Measurements from ENCODE around the gene TCEAL4.
"Not testable (repeated sequence)": the region's sequence is repeated elsewhere in the genome, so short reads cannot be mapped to it uniquely, and the experiment has no call there.

The TCEAL4 gene

DNA sequence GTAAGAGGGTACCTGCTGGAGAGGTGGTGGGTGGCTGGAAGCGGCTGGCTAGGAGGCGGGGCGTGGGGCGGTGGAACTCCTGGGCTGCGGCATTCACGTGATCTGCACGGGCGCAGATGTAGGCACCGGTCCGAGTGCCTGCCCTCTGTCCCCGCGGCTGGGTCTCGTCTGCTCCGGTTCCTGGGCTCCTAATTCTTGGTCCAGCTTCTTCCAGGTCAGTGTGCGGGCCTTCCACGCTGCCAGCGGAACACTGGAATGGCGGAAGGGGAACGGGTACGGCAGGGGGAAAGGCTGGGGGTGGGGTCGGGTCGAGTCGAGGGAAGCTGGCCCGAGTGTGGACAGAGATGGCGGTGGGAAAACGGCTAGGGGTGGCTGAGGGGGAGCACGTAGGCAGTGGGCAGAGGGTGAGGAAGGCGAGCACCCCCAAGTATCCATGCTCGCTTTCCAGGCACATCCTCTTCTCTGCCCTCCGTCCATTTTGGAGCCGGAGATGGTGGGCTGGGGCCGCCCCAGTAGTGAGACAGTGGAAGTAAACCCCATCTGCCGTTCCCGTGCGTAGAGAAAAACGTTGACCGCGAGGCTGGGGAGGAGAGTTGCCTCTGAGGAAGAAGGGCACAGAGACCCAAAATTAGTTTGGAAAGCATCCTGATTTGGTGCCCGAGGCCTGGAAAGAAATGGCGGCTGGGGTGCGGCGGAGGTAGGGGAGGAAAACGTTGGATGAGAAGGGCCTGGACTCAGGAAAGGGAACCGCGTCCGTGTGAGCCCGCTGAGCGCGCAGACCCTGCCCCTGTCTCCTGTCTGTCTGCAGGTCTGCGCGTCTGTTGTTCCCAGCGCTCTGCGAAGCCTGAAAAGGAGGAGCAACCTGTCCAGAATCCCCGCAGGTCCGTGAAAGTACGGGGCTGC is at the start of gene TCEAL4:
TCEAL4 (plus strand) TSS at position 105 of the 903 bp plus-strand sequence. CDS start 1,161 bp downstream, outside the sequence.
- DNase-seq = peak; percentile 73

DNA sequence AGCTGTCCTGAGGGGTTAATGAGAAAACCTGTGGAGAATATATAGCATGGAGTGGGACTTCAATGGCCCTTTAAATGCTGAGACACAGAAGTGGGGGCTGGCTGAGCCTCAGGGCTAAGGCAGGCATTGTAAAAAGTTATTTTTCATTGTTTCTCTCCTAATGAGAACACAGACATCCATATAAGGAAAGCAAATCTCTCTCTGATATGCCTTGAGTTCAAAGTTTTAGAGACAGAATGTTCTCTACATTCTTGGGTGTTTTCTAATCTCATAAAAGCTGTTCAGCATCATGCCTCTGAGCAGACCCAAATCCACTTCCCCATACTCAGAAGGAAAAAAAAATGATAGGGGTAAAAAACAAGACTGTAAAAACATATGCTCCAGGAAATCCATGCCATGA is 49.2 kb upstream of the TCEAL4 start:
- DNase-seq = no peak

DNA sequence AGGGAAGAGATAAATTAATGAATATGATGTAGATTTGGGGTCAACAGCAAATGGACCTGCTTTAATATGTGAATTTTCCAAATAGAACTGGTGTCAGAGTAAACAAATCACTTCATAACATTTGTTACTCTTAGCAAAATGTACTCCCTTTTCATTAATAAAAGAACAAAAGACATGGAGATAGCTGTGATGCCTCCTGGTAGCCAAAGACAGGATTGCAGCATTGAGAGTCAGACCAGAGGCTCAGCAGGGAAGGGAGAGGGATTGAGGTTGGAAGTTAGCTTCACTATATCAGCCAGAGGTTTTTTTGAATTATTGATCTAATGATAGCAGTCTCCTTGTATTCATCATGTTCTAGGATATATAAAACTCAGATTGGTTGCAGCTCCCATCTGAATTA is 48.6 kb upstream of the TCEAL4 start:
- DNase-seq = no peak

DNA sequence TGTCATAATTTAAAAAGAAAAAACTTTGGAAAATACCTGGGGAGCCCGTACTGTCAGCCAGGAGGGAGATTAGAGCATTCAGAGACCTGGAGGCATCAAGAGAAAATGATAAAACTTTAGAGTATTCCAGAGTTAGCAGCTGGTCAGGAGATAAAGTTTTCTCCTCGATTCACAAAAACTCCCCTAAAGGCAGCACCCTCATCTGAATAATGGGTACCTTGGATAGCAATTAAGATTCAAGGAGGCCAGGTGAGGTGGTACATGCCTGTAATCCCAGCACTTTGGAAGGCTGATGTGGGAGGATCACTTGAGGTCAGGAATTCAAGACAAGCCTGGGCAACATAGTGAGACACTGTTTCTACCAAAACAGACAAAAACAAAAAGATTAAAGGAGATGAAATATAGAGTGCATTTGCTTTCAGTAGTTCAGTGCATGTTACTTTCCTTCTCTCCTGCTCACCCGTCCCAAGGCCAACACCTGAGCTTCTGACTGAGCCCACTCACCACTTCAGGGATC is 47.4 kb upstream of the TCEAL4 start:
- DNase-seq = no peak

DNA sequence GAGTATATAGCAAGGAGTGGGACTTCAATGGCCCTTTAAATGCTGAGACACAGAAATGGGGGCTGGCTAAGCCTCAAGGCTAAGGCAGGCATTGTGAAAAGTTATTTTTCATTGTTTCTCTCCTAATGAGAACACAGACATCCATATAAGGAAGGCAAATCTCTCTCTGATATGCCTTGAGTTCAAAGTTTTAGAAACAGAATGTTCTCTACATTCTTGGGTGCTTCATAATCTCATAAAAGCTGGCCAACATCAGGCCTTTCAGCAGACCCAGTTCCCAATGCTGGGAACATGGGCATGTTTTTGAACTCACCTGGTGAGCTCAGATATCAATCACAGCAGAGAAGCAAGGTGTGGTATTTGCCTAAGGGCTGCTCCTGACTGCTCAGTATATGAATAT is 46.6 kb upstream of the TCEAL4 start:
- no peak for DNase-seq

DNA sequence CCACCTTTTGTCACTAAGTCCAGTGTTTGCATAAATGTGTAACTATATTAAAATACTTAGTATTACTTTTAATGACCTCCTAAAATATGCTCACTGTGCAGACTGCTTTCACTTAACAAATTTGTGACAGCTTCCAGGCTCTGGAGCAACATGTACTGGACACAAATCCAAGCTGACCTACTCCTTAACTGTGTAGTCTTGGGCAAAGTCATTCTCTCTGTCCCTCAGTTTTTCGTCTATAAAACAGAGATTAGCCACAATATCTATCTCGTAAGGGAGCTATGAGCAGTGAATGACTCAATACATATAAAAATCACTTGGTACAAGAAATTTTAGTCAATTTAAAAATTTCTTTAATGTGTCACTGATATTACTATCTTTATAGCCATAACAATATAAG is 45.6 kb upstream of the TCEAL4 start:
- no peak for DNase-seq

DNA sequence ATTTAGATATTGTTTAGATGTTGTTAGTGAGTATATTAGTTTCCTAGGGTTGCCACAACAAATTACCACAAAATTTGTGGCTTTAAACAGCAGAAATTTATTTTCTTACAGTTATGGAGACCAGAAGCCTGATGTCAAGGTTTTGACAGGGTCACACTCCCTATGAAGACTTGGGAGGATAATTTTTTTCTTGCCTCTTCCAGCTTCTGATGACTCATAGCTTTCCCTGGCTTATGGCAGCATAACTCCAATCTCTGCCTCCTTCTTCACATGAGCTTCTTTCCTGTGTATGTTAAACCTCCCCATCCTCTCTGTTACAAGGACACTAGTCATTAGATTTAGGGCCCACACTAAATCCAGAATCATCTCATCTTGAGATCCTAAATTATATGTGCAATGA is 45.2 kb upstream of the TCEAL4 start:
- no peak for DNase-seq

DNA sequence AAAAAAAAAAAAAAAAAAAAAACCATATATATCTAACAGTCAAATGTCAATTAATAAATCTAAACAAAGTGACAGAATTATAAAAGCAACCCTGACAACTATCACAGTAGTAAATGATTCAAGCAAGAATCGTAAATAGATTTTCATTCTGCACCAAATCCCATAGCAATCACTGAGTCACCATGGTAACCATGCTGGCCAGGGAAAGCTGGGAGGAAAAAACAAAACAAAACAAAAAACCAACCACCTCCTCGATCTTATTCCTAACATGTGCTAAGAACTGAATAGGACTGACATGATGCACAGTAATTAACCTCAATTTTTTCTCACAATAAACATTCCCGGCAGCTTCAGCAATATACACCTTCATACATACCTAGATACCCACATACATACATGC is 35.4 kb upstream of the TCEAL4 start:
- DNase-seq = no peak

DNA sequence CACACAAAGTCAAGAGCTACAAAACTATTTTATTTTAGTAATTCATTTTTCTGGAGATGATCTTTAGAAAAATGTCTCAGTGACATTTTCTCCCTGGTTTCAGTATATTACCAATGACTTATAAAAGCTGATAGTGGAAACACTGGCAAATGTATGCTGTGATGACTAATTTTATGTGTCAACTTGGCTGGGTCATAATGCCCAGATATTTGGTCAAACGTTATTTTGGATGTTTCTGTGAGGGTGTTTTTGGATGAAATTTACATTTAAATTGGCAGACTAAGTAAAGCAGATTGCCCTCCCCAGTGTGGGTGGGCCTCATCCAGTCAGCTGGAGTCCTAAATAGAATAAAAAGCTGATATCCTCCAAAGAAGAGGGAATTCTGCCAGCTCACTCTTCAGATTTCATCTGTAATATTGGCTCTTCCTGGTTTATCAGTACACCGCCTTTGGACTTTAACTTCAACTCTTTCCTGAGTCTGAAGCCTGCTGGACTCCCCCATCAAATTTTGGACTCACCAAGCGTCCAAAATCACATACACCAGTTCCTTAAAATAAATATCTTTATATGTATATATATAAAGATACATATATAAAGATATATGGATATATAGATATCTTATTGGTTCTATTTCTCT is 34.8 kb upstream of the TCEAL4 start:
- no peak for DNase-seq

DNA sequence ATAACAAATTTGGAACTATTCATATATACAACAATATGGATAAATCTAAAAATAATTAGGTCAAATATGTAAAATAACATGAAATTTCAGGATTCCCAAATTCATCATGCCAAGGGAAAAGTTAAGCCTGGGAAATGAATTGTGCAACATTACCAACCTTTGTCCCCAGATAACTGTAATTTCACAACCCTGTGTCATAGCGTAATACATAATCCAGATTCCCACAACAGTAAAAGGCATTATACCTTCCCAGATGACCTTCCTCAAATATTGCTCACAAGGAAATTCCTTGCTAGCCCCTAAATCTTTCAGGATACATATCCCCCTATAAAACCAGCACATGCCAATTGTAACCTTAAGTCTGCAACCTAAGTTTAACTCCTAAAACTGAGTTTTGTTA is 33.1 kb upstream of the TCEAL4 start:
- no peak for DNase-seq

DNA sequence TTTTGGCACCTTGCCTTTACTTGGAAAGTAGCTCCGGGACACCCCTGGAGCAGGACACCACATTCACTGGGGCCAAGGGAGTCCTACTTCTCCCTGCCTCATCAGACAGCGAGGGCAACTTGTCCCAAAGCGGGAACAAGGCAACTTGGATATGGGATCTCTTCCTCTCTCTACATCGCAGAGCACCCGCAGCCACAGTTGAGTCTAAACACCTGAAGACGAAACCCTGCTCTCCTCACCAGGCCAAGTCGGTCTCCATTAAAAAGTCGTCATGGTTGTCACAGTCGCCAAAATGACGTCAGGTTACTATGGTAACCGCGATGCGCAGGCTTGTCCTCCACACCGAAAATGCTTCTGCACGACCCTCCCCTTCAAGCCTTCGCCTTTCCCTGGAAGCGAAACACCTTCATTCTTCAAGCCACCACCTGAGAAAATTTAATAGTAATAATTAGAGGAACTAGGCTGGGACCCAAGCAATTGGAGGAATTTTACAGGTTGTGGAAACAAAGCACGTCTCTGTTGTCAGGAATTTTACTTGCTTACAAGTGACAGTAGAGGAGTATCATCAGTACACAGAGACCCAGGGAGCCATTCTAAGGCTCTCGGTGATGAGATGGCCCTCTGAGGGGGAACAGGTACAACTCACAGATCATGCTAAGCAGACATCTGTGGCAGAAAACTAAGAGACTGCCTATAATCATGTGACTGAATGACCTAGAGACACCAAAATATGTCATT is 30.5 kb upstream of the TCEAL4 start:
- peak; percentile 77 for DNase-seq

DNA sequence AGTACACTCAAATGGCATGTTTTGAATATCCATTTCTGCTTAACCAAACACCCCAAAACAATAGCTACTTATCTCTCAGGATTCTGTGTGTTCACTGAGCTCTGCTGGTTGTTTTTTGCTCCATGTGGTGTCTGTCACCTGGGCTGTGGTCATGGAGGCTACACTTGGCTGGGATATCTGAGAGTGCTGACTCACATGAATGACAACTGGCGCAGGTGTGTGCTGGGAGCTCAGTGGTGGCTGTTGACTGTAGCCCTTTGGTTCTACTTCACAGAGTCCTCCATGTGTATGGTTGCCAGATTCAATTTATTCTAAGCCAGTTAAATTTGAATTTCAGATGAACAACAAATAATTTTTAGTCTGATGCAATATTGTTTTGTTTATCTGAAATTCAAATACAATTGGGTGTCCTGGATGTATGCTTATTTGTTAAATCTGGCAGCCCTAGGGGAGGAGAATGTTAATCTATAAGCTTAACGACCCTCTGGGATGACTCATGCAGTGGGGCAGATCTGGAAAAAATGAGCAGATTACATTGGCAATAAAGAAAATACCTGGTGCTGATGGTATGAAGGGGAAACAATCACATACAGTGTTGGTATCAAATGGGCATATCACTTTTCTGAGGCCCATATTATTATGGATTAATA is 28.2 kb upstream of the TCEAL4 start:
- DNase-seq = no peak

DNA sequence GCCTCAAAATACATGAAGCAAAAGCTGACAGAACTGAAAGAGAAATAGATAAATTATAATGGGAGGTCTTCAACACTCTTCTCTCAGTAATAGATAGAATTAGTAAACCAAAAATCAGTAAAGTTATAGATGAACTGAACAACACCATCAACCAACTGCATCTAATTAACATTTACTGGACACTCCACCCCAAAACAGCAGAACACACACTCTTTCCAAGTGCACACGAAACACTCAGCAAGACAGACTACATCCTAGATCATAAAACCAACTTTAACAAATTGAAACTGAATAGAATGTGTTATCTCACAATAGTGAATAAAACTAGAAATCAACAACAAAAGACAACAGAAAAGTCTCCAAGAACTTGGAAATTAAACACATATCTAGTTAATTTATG is 25.1 kb upstream of the TCEAL4 start:
- no peak for DNase-seq

DNA sequence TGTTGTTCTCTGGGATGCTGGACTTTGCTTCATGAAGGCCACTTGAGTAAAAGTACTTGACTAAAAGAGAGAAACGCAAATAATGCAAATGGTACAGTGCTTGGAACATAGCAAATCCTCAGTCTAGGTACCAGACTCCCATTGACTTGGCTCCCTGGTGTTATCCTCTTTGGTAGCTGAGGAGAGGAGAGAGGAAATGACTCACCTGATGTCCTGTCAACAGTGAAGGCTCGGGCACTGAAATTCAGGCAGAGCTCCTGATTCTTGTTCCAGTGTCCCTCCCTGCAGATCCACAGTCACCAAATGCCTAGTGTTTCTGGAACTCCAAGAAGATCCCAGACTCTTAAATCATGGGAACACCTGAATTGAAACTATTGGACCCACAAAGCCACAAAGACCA is 22.5 kb upstream of the TCEAL4 start:
- no peak for DNase-seq

DNA sequence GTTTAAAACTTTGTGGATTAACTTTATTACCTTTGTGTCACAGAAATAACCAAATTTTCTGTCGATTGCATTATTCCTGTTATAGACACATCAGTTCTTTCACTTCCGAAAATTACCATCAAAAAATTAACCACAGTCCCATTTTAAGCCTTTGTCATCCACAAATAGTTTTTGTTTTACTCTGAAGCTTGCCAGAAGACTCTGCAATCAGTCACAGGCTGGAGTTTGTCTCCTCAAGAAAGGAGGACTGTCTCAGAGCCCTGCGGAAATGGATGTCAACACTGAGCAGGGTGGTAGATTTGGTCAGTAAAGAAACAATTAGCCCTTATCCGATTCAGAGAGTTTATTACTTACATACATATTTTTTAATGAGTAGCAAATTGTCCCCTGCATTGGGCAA is 20.1 kb upstream of the TCEAL4 start:
- no peak for DNase-seq

DNA sequence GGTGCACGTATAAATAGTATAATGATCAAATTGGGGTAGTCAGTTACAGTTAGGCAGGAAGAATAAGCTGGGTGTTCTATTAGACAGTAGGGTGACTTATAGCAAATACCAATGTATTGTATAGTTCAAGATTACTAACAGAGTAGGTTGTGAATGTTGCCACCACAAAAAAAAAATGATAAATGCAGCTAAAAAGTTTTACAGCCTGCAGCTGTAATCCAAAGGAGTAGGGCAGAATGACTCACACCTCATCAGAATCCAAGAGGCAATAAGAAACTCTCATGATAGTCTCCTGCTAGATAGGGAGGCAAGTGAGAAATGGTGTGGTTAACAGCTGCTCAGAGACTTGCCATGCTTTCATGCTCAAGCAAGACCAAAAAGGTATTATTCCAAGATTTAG is 19.6 kb upstream of the TCEAL4 start:
- no peak for DNase-seq

DNA sequence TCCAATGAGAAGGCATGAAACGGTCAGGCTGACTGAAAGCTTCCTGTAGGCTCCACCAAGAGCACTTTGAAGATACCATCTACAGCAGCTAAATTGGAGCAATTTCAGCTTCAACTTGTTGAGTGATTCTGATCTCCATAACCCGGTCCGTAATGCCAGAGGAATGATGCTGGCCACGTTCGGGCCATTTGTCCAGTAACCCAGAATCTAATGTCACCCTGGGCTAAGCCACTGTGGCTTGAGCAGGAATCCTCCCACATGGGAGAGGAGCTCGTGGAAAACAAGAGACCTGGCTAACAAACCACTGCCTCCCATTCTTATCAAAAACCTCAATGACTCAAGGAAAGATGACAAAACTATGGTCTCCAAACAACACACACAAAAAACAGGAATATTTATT is 14.2 kb upstream of the TCEAL4 start:
- DNase-seq = no peak

DNA sequence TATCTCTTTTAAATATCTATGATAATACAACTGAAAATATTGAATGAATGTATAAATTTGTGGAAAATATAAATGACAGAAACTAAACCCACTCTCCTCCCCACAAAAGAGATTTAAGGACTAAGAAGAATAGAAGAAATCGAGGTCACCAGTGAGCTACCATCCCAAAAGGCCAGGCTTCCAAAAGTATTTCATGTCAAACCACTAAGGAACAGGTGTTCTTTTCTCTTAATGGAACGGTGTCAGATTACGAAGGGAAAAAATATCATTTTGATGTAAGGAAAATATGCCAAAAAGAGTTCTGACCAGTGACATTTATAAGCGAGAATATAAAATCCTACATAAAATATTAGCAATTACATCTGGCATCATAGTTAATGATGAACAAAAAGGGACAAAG is 13.6 kb upstream of the TCEAL4 start:
- no peak for DNase-seq

DNA sequence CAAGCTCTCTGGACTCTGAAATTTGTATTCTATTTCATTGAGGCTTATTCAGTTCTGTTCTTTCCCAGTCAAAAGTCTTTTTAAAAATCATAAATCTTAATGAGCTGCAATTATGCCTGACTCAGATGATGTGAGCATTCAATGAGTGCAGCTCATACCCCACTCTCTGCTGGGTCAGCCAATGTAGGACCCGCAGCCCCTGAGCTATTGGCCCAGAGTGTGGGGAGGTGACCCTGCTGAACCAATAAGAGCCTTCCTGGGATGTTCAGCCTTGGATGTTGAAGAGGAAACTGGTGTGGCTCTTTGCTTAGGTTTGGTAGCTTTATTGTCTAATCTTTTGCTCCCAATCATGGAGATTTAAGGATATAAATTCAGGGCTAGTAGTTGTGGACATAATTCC is 12.1 kb upstream of the TCEAL4 start:
- DNase-seq = no peak

DNA sequence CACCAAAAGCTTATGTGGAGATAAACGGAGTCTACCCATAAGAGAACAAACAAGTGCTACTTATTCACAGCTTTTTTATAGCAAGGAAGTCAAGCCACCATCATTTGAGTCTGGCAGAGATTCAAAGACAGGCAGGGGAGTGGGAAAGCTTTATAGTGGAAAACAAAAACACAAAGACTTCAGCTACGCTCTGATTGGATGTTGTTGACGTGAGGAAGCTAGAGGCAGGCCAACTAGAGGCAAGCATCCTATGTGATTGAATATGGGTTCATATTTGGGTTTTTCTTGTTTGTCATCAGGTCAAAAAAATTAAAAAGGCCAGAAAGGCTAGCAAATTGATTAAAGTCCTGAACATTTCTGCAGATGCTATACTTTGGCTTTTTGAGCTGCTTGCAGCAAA is 719 bp upstream of the TCEAL4 start:
- no peak for DNase-seq

DNA sequence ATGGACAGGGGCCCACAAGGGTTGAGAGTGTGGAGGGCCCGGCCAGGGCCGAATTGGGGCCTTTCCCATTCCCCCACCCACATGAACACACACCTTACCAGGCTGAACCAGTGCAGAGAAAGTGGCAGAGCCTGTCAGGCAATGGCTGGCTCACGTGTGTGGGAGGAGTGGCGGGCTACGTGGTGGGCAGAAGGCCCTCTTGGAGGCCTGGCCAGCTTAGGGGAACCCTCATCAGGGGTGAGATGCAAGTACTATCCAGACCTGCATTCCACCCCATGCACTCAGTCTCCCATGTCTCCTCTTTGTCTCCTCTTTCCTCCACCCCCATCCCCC is 965 bp downstream of the TCEAL4 start:
- DNase-seq = no peak

DNA sequence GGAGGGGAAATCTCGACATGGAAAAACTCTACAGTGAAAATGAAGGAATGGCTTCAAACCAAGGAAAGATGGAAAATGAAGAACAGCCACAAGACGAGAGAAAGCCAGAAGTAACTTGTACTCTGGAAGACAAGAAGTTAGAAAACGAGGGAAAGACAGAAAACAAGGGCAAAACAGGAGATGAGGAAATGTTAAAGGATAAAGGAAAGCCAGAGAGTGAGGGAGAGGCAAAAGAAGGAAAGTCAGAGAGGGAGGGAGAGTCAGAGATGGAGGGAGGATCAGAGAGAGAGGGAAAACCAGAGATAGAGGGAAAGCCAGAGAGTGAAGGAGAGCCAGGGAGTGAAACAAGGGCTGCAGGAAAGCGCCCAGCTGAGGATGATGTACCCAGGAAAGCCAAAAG is 1.3 kb downstream of the TCEAL4 start:
- no peak for DNase-seq

DNA sequence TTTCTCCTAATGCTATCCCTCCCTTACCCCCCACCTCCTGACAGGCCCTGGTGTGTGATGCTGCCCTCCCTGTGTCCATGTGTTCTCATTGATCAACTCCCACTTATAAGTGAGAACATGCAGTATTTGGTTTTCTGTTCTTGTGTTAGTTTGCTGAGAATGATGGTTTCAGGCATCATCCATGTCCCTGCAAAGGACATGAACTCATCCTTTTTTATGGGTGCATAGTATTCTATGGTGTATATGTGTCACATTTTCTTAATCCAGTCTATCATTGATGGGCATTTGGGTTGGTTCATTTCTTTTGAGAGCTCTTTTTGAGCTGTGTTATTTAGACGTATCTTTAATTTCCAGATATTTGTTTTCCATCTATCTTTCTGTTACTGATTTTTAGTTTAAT is 7.0 kb downstream of the TCEAL4 start:
- DNase-seq = not testable (repeated sequence)

All from activated effector memory CD4-positive, alpha-beta T cell treated with anti-CD3 and anti-CD28 coated beads, Interleukin-2, amount 50 U/mL, for 16 hours (primary cell).